NCI-H510A (cell line): Measurements from ENCODE around the gene CELA2A.
"Not testable (repeated sequence)": the region's sequence is repeated elsewhere in the genome, so short reads cannot be mapped to it uniquely, and the experiment has no call there.

Experiments
- DNase-seq: peaks from one replicate; lab custom pipeline; 2025; lab: John Stamatoyannopoulos, UW

Gene CELA2A

GRCh38 chr1:15425521-15425920 is 31.0 kb upstream of the CELA2A start:
- DNase-seq, result no peak

GRCh38 chr1:15425958-15426357 is 30.6 kb upstream of the CELA2A start:
- DNase-seq, result no peak

GRCh38 chr1:15426492-15427279 is 29.8 kb upstream of the CELA2A start:
- DNase-seq, result no peak

- no peak for DNase-seq
Observed at GRCh38 chr1:15427280-15427666, 29.3 kb upstream of the CELA2A start.

GRCh38 chr1:15428252-15428651 is 28.3 kb upstream of the CELA2A start:
- DNase-seq, result not testable (repeated sequence)

GRCh38 chr1:15428815-15429435 is 27.6 kb upstream of the CELA2A start:
- no peak for DNase-seq

- no peak for DNase-seq
Observed at GRCh38 chr1:15429701-15430149, 26.8 kb upstream of the CELA2A start.

- no peak for DNase-seq
Observed at GRCh38 chr1:15430787-15431570, 25.6 kb upstream of the CELA2A start.

GRCh38 chr1:15431571-15431948 is 25.0 kb upstream of the CELA2A start:
- no peak for DNase-seq

GRCh38 chr1:15432324-15432723 is 24.2 kb upstream of the CELA2A start:
- peak; percentile 43 for DNase-seq

GRCh38 chr1:15433471-15433870 is 23.1 kb upstream of the CELA2A start:
- DNase-seq, result no peak

GRCh38 chr1:15434739-15435138 is 21.8 kb upstream of the CELA2A start:
- DNase-seq, result not testable (repeated sequence)

- no peak for DNase-seq
Observed at GRCh38 chr1:15435239-15436077, 21.1 kb upstream of the CELA2A start.

GRCh38 chr1:15436881-15437442 is 19.6 kb upstream of the CELA2A start:
- peak; percentile 45 for DNase-seq

- no peak for DNase-seq
Observed at GRCh38 chr1:15439325-15439724, 17.2 kb upstream of the CELA2A start.

- no peak for DNase-seq
Observed at GRCh38 chr1:15440357-15440756, 16.2 kb upstream of the CELA2A start.

GRCh38 chr1:15441247-15441646 is 15.3 kb upstream of the CELA2A start:
- no peak for DNase-seq

- DNase-seq, result no peak
Observed at GRCh38 chr1:15442119-15442518, 14.4 kb upstream of the CELA2A start.

- no peak for DNase-seq
Observed at GRCh38 chr1:15442759-15443158, 13.8 kb upstream of the CELA2A start.

GRCh38 chr1:15443281-15443680 is 13.3 kb upstream of the CELA2A start:
- no peak for DNase-seq
